GM12878 (cell line): ENCODE data around the gene TTI1. TPM values are rescaled to one million over a fixed set of nuclear protein-coding genes. Genes with fewer than 3 reads are reported as not detected.

ENCODE experiments used
- ATAC-seq: fragments of 200-7000 bp; cut with Tn5 transposase; 3 replicates; pipeline ENCODE4 v1.9.1; 2020; ENCODE audit warnings: mild to moderate bottlenecking, moderate library complexity
- BruUV-seq: library from RNA; stranded (reverse); fragments of 400-500 nt; replicated peaks from 2 replicates; lab custom pipeline; 2021; lab: Mats Ljungman, UMichigan
- CTCF ChIA-PET: fragments of 300-600 bp; sonication (Branson Sonifier 250); formaldehyde crosslinking; extraction: SDS; loops from one replicate; lab custom pipeline; 2021; ENCODE audit warnings: inconsistent platforms; lab: Yijun Ruan, JAX
- POLR2A ChIA-PET: fragments of 350-600 bp; formaldehyde crosslinking; extraction: SDS; loops from one replicate; lab custom pipeline; 2021; ENCODE audit warnings: inconsistent platforms; lab: Charles Lee
- RAD21 ChIA-PET: fragments of 300-600 bp; sonication (Branson Sonifier 250); formaldehyde crosslinking; loops from one replicate; lab custom pipeline; 2023; ENCODE audit warnings: antibody characterized with exemption; ENCODE audit not compliant: unreplicated experiment; lab: Charles Lee
- SMC1A ChIA-PET: fragments of 300-600 bp; sonication (Branson Sonifier 250); formaldehyde crosslinking; loops from one replicate; lab custom pipeline; 2023; ENCODE audit not compliant: unreplicated experiment, uncharacterized antibody; lab: Charles Lee
- DNase-seq: peaks from one replicate; pipeline ENCODE4 v3.0.0-alpha.2; 2011; ENCODE audit warnings: low read depth, low spot score
- FAIRE-seq: peaks from 3 replicates; lab custom pipeline; 2011; peaks lifted over from hg19 to GRCh38; lab: Jason Lieb, UNC
- H2AFZ ChIP-seq: 2 replicates; pipeline ENCODE4 v1.6.0; 2011; ENCODE audit warnings: low read depth, low read length, control low read depth; ENCODE audit not compliant: control insufficient read depth
- H3K27ac ChIP-seq: 2 replicates; pipeline ENCODE4 v1.5.1; 2011; ENCODE audit warnings: control low read depth; ENCODE audit not compliant: control insufficient read depth, insufficient read depth
- H3K27me3 ChIP-seq, 2 experiments: replicated peaks in 1 of 2; 2 replicates each; pipeline versions ENCODE4 v1.6.0 to v1.6.1; 2011; ENCODE audit warnings: low read length in 1 of 2; ENCODE audit not compliant: control insufficient read depth in 2 of 2, insufficient read depth in 2 of 2
- H3K36me3 ChIP-seq, 2 experiments: 2 replicates each; pipeline ENCODE4 v1.5.1; 2011; ENCODE audit warnings: low read length in 1 of 2; ENCODE audit not compliant: control insufficient read depth in 2 of 2, insufficient read depth in 2 of 2
- H3K4me1 ChIP-seq: 2 replicates; pipeline ENCODE4 v1.6.1; 2011; ENCODE audit warnings: mild to moderate bottlenecking, low read length, moderate library complexity, mixed read lengths; ENCODE audit not compliant: control insufficient read depth, insufficient read depth
- H3K4me2 ChIP-seq: 2 replicates; pipeline ENCODE4 v1.6.0; 2011; ENCODE audit warnings: control low read depth; ENCODE audit not compliant: control insufficient read depth, insufficient read depth
- H3K4me3 ChIP-seq: fragments of 200-600 bp; sonication (generic); 2 replicates; pipeline ENCODE4 v1.5.1; 2016
- H3K79me2 ChIP-seq: 2 replicates; pipeline ENCODE4 v1.6.0; 2011; ENCODE audit warnings: low read length; ENCODE audit not compliant: control insufficient read depth, insufficient read depth
- H3K9ac ChIP-seq: 2 replicates; pipeline ENCODE4 v1.8.0; 2011; ENCODE audit warnings: low read length, control low read depth, mixed read lengths; ENCODE audit not compliant: control insufficient read depth, insufficient read depth
- H3K9me3 ChIP-seq: replicated peaks from 3 replicates; pipeline ENCODE4 v1.5.1; 2011; ENCODE audit warnings: mild to moderate bottlenecking, low read length; ENCODE audit not compliant: control insufficient read depth, insufficient read depth
- H4K20me1 ChIP-seq: 2 replicates; pipeline ENCODE4 v1.6.0; 2011; ENCODE audit not compliant: control insufficient read depth, insufficient read depth
- EGR1 ChIP-seq, 2 experiments: IDR thresholded peaks; 1 replicate in 1 of 2; 2 replicates in 1 of 2; pipeline ENCODE4 v1.6.1; 2011 to 2012; ENCODE audit warnings: low read depth in 2 of 2, low read length in 2 of 2, borderline replicate concordance in 1 of 2, mild to moderate bottlenecking in 1 of 2, moderate library complexity in 1 of 2
- ESRRA ChIP-seq: IDR thresholded peaks from 2 replicates; pipeline ENCODE4 v1.6.1; 2012; ENCODE audit warnings: mild to moderate bottlenecking, low read length, improper control_type of control experiment
- EZH2 ChIP-seq: IDR thresholded peaks from 2 replicates; pipeline ENCODE4 v1.6.1; 2012; ENCODE audit warnings: low read depth, mild to moderate bottlenecking, control low read depth, inconsistent platforms, low read length, borderline replicate concordance; ENCODE audit not compliant: control insufficient read depth
- HDAC6 ChIP-seq: fragments of 200-600 bp; sonication (generic); IDR thresholded peaks from one replicate; pipeline ENCODE4 v1.8.0; 2017; ENCODE audit warnings: antibody characterized with exemption; ENCODE audit not compliant: unreplicated experiment
- IKZF1 ChIP-seq: fragments of 450-650 bp; conservative IDR thresholded peaks from 2 replicates; pipeline ENCODE4 v1.6.1; 2017; ENCODE audit warnings: antibody characterized with exemption, mild to moderate bottlenecking
- JUNB ChIP-seq: IDR thresholded peaks from 2 replicates; pipeline ENCODE4 v1.6.1; 2016; ENCODE audit warnings: antibody characterized with exemption, mild to moderate bottlenecking
- MEF2B ChIP-seq: fragments of 450-650 bp; IDR thresholded peaks from 2 replicates; pipeline ENCODE4 v1.6.1; 2018; ENCODE audit warnings: mild to moderate bottlenecking, moderate library complexity; ENCODE audit not compliant: partially characterized antibody, poor library complexity, severe bottlenecking
- NBN ChIP-seq: fragments of 450-650 bp; IDR thresholded peaks from 2 replicates; pipeline ENCODE4 v1.6.1; 2016
- NFYA ChIP-seq: IDR thresholded peaks from 2 replicates; pipeline ENCODE4 v1.6.1; 2011; ENCODE audit warnings: low read depth, mild to moderate bottlenecking, low read length, improper control_type of control experiment, borderline replicate concordance
- RAD51 ChIP-seq: fragments of 450-650 bp; IDR thresholded peaks from 2 replicates; pipeline ENCODE4 v1.6.1; 2016; ENCODE audit warnings: moderate library complexity, mild to moderate bottlenecking, inconsistent platforms
- RB1 ChIP-seq: fragments of 450-650 bp; formaldehyde crosslinking; IDR thresholded peaks from 2 replicates; pipeline ENCODE4 v1.6.1; 2017; ENCODE audit warnings: mild to moderate bottlenecking, borderline replicate concordance
- RBBP5 ChIP-seq: fragments of 200-600 bp; sonication (generic); conservative IDR thresholded peaks from 2 replicates; pipeline ENCODE4 v1.6.1; 2016
- RUNX3 ChIP-seq: IDR thresholded peaks from 2 replicates; pipeline ENCODE4 v1.6.1; 2012; ENCODE audit warnings: low read length, inconsistent platforms
- YBX1 ChIP-seq: fragments of 450-650 bp; IDR thresholded peaks from 2 replicates; pipeline ENCODE4 v1.6.1; 2016; ENCODE audit warnings: antibody characterized with exemption
- YY1 ChIP-seq: IDR thresholded peaks from 2 replicates; pipeline ENCODE4 v1.6.1; 2011; ENCODE audit warnings: low read depth, mild to moderate bottlenecking, low read length
- ZNF274 ChIP-seq: IDR thresholded peaks from one replicate; pipeline ENCODE4 v1.8.0; 2011; ENCODE audit not compliant: insufficient read length, insufficient read depth
- ZSCAN29 ChIP-seq: fragments of 450-650 bp; IDR thresholded peaks from 2 replicates; pipeline ENCODE4 v1.6.1; 2017; ENCODE audit warnings: mild to moderate bottlenecking, moderate library complexity
- WGBS: methylation state at CpG from one replicate; pipeline ENCODE4 v1.1.6; 2016; ENCODE audit warnings: low lambda C conversion rate; ENCODE audit not compliant: insufficient replicate concordance, insufficient coverage; ENCODE audit errors: missing lambda C conversion rate; 5-methylcytosine and 5-hydroxymethylcytosine counted together
- in situ Hi-C: fragments of 300-500 bp; cut with MboI; formaldehyde crosslinking; loops from 9 replicates; pipeline ENCODE4 v1.14.3; 2018; ENCODE audit warnings: mixed read lengths
- intact Hi-C: fragments of 100-400 bp; cut with micrococcal nuclease; formaldehyde crosslinking; loops from one replicate; pipeline ENCODE4 v1.14.2; 2022; ENCODE audit not compliant: unreplicated experiment
- polyA plus RNA-seq, 11 experiments: library from polyadenylated mRNA; depleted of rRNA in 4 of 11; unstranded in 6 of 11; stranded (reverse) in 5 of 11; fragments of >200 nt; fragmentation: Nextera tagmentation in 4 of 11; fragmentation: Illumina TruSeq in 1 of 11; extraction: Ambion mirVana in 4 of 11; extraction: Trizol in 1 of 11; gene quantifications; 1 replicate in 1 of 11; 2 replicates in 10 of 11; pipeline versions ENCODE4 v1.2.1 to v1.2.3, GENCODE V29; 2011 to 2016; ENCODE audit warnings: inconsistent platforms in 2 of 11, missing spikeins in 2 of 11, low read depth in 1 of 11
- total RNA-seq, 4 experiments: library from RNA; depleted of rRNA in 3 of 4; stranded (reverse); fragments of >200 nt in 3 of 4; fragmentation: Illumina TruSeq in 1 of 4; extraction: Trizol in 1 of 4; gene quantifications; 2 replicates each; pipeline versions ENCODE4 v1.2.1 to v1.2.3, GENCODE V29; 2013 to 2021
- TF ChIP-seq, protein P1 (sequence below): fragments of 450-650 bp; IDR thresholded peaks from 2 replicates; pipeline ENCODE4 v1.6.1; 2016; ENCODE audit warnings: mild to moderate bottlenecking

TTI1 gene
- total and polyA plus RNA-seq, 10 of the 15 experiments (the other 5 are each of a cell fraction or from before 2014, with no cell fraction given): 5.3 to 44.6 (median 24.9) TPM

DNA sequence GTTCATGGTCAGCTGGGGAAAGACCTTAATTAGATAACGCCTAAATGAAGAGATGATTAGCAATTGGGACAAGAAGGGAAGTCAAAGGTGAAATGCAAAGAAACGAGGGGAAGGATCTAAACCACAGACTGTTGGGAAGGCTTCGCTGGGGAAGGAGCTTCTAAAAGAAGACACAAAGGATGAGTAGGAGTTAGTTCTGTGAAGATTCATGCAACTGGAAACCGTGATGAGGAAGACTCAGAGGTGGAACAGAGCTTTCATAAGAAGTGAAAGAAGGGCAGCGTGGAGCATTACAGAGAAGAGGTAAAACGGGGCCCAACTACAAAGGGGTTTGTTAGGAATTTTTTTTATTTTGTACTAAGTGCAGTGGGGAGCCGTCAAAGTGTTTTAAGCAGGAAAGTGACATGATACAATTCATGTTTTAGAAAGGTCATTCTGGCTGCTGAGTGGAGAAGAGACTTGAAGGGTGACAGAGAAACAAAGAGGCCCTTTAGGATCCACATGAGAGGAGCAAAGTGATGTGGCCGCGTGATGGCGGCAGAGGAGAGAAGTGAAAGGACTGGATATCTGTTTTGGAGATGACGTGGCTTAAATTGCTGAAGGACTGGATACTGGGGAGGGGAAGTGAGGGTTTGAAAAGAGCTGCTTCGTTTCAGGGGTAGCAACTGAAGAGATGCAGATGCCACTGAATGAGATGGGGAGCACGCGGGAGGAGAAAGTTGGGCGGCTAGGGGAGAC lies 33.6 kb downstream of the TTI1 start:
- in situ Hi-C loops (loop anchor here (10.0 kb wide), 1 partner anchor 735 kb away; the partner anchor contains the start of gene GHRH), intact Hi-C loops (loop anchor here (10.0 kb wide), 1 partner anchor 245 kb away; no protein-coding TSS in a partner anchor)
- Histone ChIP-seq H3K4me3 (no peak overlapping the region), H3K9ac (no peak overlapping the region), H3K4me2 (no peak overlapping the region), H3K9me3 (no peaks in the 10 kb centered on the region), H3K4me1 (no peaks in the 10 kb centered on the region), H3K36me3 (peaks cover 14 to 20% of the 10 kb centered on the region in 2 experiments), H3K27me3 (no peaks in the 10 kb centered on the region), H3K27ac (no peak overlapping the region), H2AFZ (no peak overlapping the region), H3K79me2 (no peaks in the 10 kb centered on the region), H4K20me1 (no peaks in the 10 kb centered on the region)
- ChIA-PET RAD21 (no interaction called here), CTCF (interaction anchor here (1.9 kb wide), 1 partner anchor 221 kb away, joined by 5 read pairs; no protein-coding TSS in a partner anchor), POLR2A (interaction anchor here (0.6 kb wide), 2 partner anchors 18 to 533 kb away, joined by 3 to 10 read pairs; no protein-coding TSS in a partner anchor), SMC1A (interaction anchor here (1.2 kb wide), 1 partner anchor 29 kb away, joined by 3 read pairs; no protein-coding TSS in a partner anchor)
- TF ChIP-seq YBX1 (no peak), ESRRA (no peak), IKZF1 (no peak), JUNB (no peak), RBBP5 (no peak), RAD51 (no peak), EGR1 (IDR thresholded peaks at IDR 0.05; ENCODE audit: borderline replicate concordance in 1 of 2, low read depth in 2 of 2, low read length in 2 of 2) (no peak), ZSCAN29 (no peak), RB1 (no peak), NFYA (no peak), YY1 (no peak), ZNF274 (no peak), NBN (no peak), RUNX3 (no peak), MEF2B (no peak), HDAC6 (no peak), EZH2 (no peak)
- TF ChIP-seq, protein P1, sequence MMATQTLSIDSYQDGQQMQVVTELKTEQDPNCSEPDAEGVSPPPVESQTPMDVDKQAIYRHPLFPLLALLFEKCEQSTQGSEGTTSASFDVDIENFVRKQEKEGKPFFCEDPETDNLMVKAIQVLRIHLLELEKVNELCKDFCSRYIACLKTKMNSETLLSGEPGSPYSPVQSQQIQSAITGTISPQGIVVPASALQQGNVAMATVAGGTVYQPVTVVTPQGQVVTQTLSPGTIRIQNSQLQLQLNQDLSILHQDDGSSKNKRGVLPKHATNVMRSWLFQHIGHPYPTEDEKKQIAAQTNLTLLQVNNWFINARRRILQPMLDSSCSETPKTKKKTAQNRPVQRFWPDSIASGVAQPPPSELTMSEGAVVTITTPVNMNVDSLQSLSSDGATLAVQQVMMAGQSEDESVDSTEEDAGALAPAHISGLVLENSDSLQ: no peak
- DNase-seq (no peak), ATAC-seq (no peak), FAIRE-seq (no peak)
- 83% methylated on average over 15 of the region's 15 CpGs for WGBS
- no TSS peak for BruUV-seq
